PFSK-1 (cell line): ENCODE data around the gene TMC7.

Source experiments
- FOXP2 ChIP-seq: optimal IDR thresholded peaks from 2 replicates; pipeline ENCODE3; 2011; ENCODE audit warnings: borderline replicate concordance, control low read depth, inconsistent platforms; ENCODE audit not compliant: insufficient read depth; ENCODE audit errors: extremely low read length, extremely low read depth
- POLR2AphosphoS5 ChIP-seq: IDR thresholded peaks from 2 replicates; pipeline ENCODE4 v1.6.1; 2012; ENCODE audit warnings: low read depth, mild to moderate bottlenecking, control low read depth, low read length, moderate library complexity
- SIN3A ChIP-seq: IDR thresholded peaks from 2 replicates; pipeline ENCODE4 v1.6.1; 2012; ENCODE audit warnings: mild to moderate bottlenecking, low read length, moderate library complexity, borderline replicate concordance; ENCODE audit not compliant: insufficient read depth
- TAF1 ChIP-seq: IDR thresholded peaks from 2 replicates; pipeline ENCODE4 v1.6.1; 2012; ENCODE audit warnings: low read length, control low read depth, borderline replicate concordance; ENCODE audit not compliant: insufficient read depth
- TF ChIP-seq, protein P1 (sequence below), 2 experiments: IDR thresholded peaks; 2 replicates each; pipeline versions ENCODE4 v1.6.1 to v1.8.0; 2011 to 2012; ENCODE audit warnings: low read depth in 2 of 2, low read length in 2 of 2, control low read depth in 1 of 2, inconsistent platforms in 1 of 2, mild to moderate bottlenecking in 1 of 2, moderate library complexity in 1 of 2; ENCODE audit not compliant: insufficient read depth in 1 of 2

The TMC7 gene

DNA sequence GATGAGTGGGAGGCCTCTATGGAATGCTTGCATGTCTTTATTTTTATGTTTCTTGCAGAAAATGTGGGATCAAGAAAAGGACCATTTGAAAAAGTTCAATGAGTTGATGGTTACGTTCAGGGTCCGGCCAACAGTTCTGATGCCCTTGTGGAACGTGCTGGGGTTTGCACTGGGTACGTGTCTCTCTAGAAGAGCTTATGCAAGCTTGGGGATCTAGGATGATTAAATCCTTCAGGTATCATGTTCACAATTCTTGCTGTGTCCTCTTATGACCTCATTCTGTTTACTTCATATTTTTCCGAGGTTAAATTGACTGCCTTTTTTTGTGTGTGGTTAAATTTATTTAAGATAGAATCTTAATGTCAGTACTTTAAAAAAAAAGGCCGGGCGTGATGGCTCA lies 90.1 kb downstream of the TMC7 start:
- no peak for TF ChIP-seq FOXP2
- TF ChIP-seq TAF1: no peak
- TF ChIP-seq POLR2AphosphoS5: no peak
- TF ChIP-seq SIN3A: no peak
- TF ChIP-seq, protein P1, sequence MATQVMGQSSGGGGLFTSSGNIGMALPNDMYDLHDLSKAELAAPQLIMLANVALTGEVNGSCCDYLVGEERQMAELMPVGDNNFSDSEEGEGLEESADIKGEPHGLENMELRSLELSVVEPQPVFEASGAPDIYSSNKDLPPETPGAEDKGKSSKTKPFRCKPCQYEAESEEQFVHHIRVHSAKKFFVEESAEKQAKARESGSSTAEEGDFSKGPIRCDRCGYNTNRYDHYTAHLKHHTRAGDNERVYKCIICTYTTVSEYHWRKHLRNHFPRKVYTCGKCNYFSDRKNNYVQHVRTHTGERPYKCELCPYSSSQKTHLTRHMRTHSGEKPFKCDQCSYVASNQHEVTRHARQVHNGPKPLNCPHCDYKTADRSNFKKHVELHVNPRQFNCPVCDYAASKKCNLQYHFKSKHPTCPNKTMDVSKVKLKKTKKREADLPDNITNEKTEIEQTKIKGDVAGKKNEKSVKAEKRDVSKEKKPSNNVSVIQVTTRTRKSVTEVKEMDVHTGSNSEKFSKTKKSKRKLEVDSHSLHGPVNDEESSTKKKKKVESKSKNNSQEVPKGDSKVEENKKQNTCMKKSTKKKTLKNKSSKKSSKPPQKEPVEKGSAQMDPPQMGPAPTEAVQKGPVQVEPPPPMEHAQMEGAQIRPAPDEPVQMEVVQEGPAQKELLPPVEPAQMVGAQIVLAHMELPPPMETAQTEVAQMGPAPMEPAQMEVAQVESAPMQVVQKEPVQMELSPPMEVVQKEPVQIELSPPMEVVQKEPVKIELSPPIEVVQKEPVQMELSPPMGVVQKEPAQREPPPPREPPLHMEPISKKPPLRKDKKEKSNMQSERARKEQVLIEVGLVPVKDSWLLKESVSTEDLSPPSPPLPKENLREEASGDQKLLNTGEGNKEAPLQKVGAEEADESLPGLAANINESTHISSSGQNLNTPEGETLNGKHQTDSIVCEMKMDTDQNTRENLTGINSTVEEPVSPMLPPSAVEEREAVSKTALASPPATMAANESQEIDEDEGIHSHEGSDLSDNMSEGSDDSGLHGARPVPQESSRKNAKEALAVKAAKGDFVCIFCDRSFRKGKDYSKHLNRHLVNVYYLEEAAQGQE (IDR thresholded peaks at IDR 0.05; ENCODE audit: insufficient read depth in 1 of 2, low read depth in 2 of 2, low read length in 2 of 2): no peak

- TF ChIP-seq SIN3A: no peak
- no peak for TF ChIP-seq POLR2AphosphoS5
- TF ChIP-seq, protein P1 (IDR thresholded peaks at IDR 0.05; ENCODE audit: insufficient read depth in 1 of 2, low read depth in 2 of 2, low read length in 2 of 2): no peak
- TF ChIP-seq TAF1: no peak
- TF ChIP-seq FOXP2: no peak
Observed at GRCh38 chr16:19075511-19075910, 91.8 kb downstream of the TMC7 start.

GRCh38 chr16:19077879-19078278 lies 94.1 kb downstream of the TMC7 start:
- TF ChIP-seq POLR2AphosphoS5 (no peak), SIN3A (no peak), TAF1 (no peak), FOXP2 (no peak)
- TF ChIP-seq, protein P1 (IDR thresholded peaks at IDR 0.05; ENCODE audit: insufficient read depth in 1 of 2, low read depth in 2 of 2, low read length in 2 of 2): no peak

- TF ChIP-seq TAF1 (no peak), SIN3A (no peak), POLR2AphosphoS5 (no peak), FOXP2 (no peak)
- TF ChIP-seq, protein P1 (IDR thresholded peaks at IDR 0.05; ENCODE audit: insufficient read depth in 1 of 2, low read depth in 2 of 2, low read length in 2 of 2): no peak
Observed at GRCh38 chr16:19083670-19084069, 99.9 kb downstream of the TMC7 start.

GRCh38 chr16:19084139-19084538 lies 100.4 kb downstream of the TMC7 start:
- TF ChIP-seq, protein P1 (IDR thresholded peaks at IDR 0.05; ENCODE audit: insufficient read depth in 1 of 2, low read depth in 2 of 2, low read length in 2 of 2): no peak
- no peak for TF ChIP-seq SIN3A
- no peak for TF ChIP-seq POLR2AphosphoS5
- no peak for TF ChIP-seq FOXP2
- TF ChIP-seq TAF1: no peak
